HAP-1 (cell line): ENCODE data around the gene LRBA.

ENCODE experiments used
- DNase-seq, 2 experiments: peaks; one replicate each; pipeline ENCODE4 v3.0.0-alpha.2; 2016 to 2020; ENCODE audit warnings: low spot score in 2 of 2
- H3K27me3 ChIP-seq: fragments of 250-450 bp; sonication (Bioruptor Pico); 2 replicates; pipeline ENCODE4 v1.5.1; 2020; ENCODE audit warnings: low read depth, mild to moderate bottlenecking, moderate library complexity
- H3K36me3 ChIP-seq: fragments of 250-450 bp; sonication (Bioruptor Pico); replicated peaks from 2 replicates; pipeline ENCODE4 v1.5.1; 2020; ENCODE audit warnings: mild to moderate bottlenecking
- H3K4me1 ChIP-seq: fragments of 250-450 bp; sonication (Bioruptor Pico); 2 replicates; pipeline ENCODE4 v1.5.1; 2020; ENCODE audit warnings: mild to moderate bottlenecking
- H3K4me3 ChIP-seq: fragments of 250-450 bp; sonication (Bioruptor Pico); 2 replicates; pipeline ENCODE4 v1.5.1; 2020; ENCODE audit warnings: mild to moderate bottlenecking, moderate library complexity
- H3K9me3 ChIP-seq: fragments of 250-450 bp; sonication (Bioruptor Pico); 2 replicates; pipeline ENCODE4 v1.5.1; 2020; ENCODE audit warnings: mild to moderate bottlenecking, moderate library complexity
- in situ Hi-C: fragments of 300-500 bp; cut with MboI; formaldehyde crosslinking; loops from 3 replicates; pipeline ENCODE4 v1.14.3; 2020; ENCODE audit warnings: low sequenced_read_pairs, inconsistent platforms, mixed read lengths

LRBA gene

GRCh38 chr4:150224896-150225591 is 790.0 kb downstream of the LRBA start:
- no peaks in the 10 kb centered on the region for H3K9me3 ChIP-seq
- DNase-seq = no peak
- no peak overlapping the region for H3K4me3 ChIP-seq
- no peaks in the 10 kb centered on the region for H3K27me3 ChIP-seq
- peaks cover 12% of the 10 kb centered on the region for H3K4me1 ChIP-seq
- in situ Hi-C loops = no loop called here
- H3K36me3 ChIP-seq = no peaks in the 10 kb centered on the region

- Histone ChIP-seq H3K9me3 (no peaks in the 10 kb centered on the region), H3K36me3 (no peaks in the 10 kb centered on the region), H3K4me1 (peaks cover 10% of the 10 kb centered on the region), H3K27me3 (no peaks in the 10 kb centered on the region), H3K4me3 (no peak overlapping the region)
- no peak for DNase-seq
- in situ Hi-C loops = loop anchor here (10.0 kb wide), 1 partner anchor 215 kb away; no protein-coding TSS in a partner anchor
These were observed 795.2 kb downstream of the LRBA start for GRCh38 chr4:150219841-150220240.

GRCh38 chr4:150218447-150218846 is 796.6 kb downstream of the LRBA start:
- Histone ChIP-seq H3K27me3 (no peaks in the 10 kb centered on the region), H3K36me3 (no peaks in the 10 kb centered on the region), H3K9me3 (no peaks in the 10 kb centered on the region), H3K4me1 (peaks cover 10% of the 10 kb centered on the region), H3K4me3 (no peak overlapping the region)
- no peak for DNase-seq
- in situ Hi-C loops = loop anchor here (10.0 kb wide), 1 partner anchor 214 kb away; no protein-coding TSS in a partner anchor

GRCh38 chr4:150217808-150218207 is 797.3 kb downstream of the LRBA start:
- in situ Hi-C loops = loop anchor here (10.0 kb wide), 1 partner anchor 213 kb away; no protein-coding TSS in a partner anchor
- H3K36me3 ChIP-seq = no peaks in the 10 kb centered on the region
- peaks cover 10% of the 10 kb centered on the region for H3K4me1 ChIP-seq

DNA sequence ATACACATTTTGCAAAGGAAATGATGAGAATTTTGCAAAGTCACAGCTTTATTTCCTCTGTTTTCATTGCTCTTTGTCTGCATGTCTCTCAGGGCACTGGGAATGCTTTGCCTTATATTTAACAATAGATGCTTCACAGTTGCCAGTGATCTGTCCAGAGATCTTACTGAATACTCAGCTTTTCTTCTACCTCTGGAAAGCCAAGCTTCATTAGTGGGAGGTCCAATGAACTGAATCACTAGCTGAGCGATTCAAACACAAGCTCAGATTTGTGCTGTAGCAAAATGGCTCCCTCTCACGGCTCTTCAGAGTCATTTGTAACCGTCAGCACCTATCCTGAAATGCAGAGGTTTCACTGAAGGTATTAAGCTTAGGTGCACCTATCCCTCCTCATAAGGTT is 797.9 kb downstream of the LRBA start:
- DNase-seq = peak; percentile 40 to 64

More at GRCh38 chr4:150217808-150218207, 797.3 kb downstream of the LRBA start:
- Histone ChIP-seq H3K27me3 (no peaks in the 10 kb centered on the region), H3K9me3 (no peaks in the 10 kb centered on the region), H3K4me3 (no peak overlapping the region)
- peak in 1 of 2 experiments; percentile 25 for DNase-seq

GRCh38 chr4:150216726-150217125 is 798.4 kb downstream of the LRBA start:
- in situ Hi-C loops = loop anchor here (10.0 kb wide), 1 partner anchor 212 kb away; no protein-coding TSS in a partner anchor
- H3K4me1 ChIP-seq = peaks cover 10% of the 10 kb centered on the region
- no peaks in the 10 kb centered on the region for H3K36me3 ChIP-seq
- no peaks in the 10 kb centered on the region for H3K9me3 ChIP-seq
- no peaks in the 10 kb centered on the region for H3K27me3 ChIP-seq
- no peak overlapping the region for H3K4me3 ChIP-seq
- no peak for DNase-seq

More for the DNA sequence above, 797.9 kb downstream of the LRBA start:
- Histone ChIP-seq H3K36me3 (no peaks in the 10 kb centered on the region), H3K4me1 (peaks cover 10% of the 10 kb centered on the region), H3K4me3 (no peak overlapping the region), H3K27me3 (no peaks in the 10 kb centered on the region), H3K9me3 (no peaks in the 10 kb centered on the region)
- in situ Hi-C loops = loop anchor here (10.0 kb wide), 1 partner anchor 212 kb away; no protein-coding TSS in a partner anchor

DNA sequence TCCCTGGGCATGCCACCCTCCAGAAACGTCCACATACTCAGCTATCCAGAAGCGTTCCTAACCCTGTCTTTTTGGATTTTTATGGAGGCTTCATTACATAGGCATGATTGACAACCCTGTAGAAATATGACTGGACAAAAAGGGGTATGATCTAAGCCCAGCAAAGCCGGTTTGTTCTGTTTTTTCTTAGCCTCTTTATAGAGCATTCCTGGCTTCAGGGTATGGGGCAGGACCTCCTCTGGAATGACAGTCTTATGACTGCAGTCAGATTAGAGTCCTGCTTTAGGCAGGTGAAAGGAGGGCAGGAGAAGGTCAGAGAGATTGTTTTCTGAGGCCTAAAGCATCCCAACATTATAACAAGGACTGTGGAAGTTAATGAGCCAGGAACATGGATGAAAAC is 799.5 kb downstream of the LRBA start:
- H3K27me3 ChIP-seq = no peaks in the 10 kb centered on the region
- no peaks in the 10 kb centered on the region for H3K36me3 ChIP-seq
- no peak for DNase-seq
- no peaks in the 10 kb centered on the region for H3K9me3 ChIP-seq
- peaks cover 10% of the 10 kb centered on the region for H3K4me1 ChIP-seq
- H3K4me3 ChIP-seq = no peak overlapping the region
- in situ Hi-C loops = loop anchor here (10.0 kb wide), 1 partner anchor 211 kb away; no protein-coding TSS in a partner anchor
